T follicular helper cell (primary cell): Measurements from ENCODE around the gene ITGA8.

ENCODE experiments used
- DNase-seq: peaks from one replicate; pipeline ENCODE4 v3.0.0-alpha.2; 2020; ENCODE audit warnings: low read depth

The ITGA8 gene

DNA sequence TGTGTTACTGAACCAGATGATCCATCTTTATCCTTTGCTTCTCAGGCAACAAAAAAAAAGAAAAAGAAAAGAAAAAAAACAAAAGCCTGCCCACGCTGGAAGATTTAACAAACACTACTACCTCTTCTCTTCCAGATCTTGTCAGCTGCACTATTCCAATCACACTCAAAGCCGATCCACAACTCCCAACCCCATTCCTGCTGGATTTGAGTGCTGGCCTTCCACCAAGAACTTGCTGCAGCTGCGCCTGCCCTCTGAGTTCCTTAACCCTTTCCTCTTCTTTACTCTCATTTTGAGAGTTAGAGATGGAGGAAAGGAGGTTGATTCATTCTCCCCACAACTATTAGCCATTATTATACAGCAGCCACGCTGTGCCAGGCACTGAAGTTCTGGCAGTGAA, 16.0 kb upstream of the ITGA8 start:
- no peak for DNase-seq

DNA sequence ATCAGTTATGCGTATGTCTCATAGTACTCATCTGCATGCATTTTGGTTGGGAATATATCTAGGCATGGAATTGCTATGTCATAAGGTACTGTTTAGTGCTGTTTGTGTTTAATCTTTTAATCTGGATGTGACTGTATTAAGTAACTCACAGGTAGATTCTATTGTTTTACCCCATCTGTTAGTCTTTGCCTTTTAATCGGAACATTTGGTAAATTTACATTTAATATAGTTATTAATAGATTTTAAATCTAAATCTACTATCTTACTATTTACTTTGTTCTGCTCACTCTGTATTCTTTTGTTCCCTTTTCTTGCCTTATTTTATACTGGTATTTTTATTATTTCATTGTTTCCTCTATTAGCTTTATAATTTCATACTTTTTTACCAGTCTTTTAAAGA, 10.6 kb upstream of the ITGA8 start:
- no peak for DNase-seq

DNA sequence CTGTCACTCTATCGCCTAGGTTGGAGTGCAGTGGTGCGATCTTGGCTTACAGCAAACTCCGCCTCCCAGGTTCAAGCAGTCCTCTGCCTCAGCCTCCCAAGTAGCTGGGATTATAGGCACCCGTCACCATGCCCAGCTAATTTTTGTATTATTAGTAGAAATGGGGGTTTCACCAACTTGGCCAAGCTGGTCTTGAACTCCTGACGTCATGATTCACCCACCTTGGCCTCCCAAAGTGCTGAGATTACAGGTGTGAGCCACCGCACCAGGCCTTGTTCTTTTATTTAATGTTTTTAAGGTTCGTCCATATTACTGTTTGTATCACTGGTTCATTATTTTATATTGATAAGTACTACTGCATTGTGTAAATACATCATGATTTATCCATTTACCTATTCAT, 10.2 kb upstream of the ITGA8 start:
- no peak for DNase-seq

DNA sequence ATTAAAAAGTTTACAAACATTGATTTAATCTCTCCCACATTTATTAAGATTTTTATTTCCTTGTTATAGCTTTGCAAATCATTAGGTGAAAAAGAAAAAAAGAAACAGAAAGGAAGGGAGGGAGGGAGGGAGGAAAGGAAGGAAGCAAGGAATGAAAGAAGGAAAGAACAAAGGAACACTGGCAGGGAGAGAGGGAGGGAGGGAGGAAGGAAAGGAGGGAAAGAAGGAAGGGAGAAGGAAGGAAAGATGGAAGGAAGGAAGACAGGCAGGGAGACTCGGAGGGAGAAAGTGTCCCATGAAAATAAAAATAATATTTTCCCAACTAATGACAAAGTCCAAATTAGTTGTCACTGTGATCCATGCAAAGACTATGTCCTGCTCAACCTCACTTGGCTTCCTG, 6.3 kb upstream of the ITGA8 start:
- no peak for DNase-seq

DNA sequence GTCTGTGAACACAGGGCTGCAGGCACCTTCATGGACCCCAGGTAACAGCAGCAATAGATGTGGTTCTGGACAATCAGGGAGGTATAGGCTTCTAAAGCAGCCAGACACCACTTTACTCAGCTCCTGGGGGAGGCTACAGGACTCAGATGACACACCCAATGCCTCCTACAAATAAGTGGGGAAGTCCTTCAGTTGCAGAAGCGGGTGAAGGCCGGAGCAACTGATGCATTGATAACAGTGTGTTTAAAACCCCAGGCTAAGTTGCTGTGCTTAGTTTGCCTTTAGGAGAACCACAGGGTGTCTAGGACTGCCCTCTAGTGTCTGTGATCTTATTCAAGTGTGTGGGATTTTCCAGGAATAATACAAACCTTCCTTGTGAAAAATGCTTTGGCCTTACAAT, 5.9 kb upstream of the ITGA8 start:
- DNase-seq, result no peak

DNA sequence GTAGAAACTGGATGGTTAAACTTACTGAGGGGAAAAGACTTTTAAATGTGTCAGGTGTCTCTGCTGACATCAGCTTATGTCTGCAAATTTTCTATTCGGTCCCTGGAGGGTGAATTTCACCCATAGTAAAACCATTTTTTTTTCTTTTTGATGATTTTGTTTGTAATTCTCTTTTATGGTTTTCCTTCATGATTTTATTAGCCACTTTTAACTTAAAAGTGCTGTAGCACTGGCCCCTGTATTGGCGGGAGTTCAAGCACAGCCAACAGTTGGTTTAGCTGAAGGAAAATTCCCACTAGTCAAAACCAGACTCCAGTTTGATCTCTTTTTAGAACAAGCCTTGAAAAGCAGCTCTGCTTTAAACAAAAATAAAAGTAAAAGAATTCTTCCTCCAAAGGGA, 5.0 kb upstream of the ITGA8 start:
- DNase-seq, result no peak

DNA sequence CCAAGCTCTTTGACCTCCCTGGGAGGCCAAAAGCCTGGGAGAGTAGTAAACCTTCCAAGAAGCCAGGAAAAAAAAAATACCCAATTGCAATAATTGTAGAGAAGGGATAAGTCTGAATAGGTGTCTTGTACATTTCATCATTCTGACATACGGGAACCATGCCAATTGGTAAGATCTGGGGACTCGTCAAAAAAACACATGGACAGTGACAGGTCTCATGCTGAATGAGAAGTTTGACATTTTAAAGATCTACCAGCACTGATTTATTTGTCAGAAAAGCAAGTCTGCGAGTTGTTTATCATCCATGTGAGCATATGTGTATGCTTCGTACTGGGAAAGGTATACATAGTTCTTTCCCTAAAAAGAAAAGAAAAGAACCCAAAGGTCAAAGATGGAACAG, 4.1 kb upstream of the ITGA8 start:
- no peak for DNase-seq

DNA sequence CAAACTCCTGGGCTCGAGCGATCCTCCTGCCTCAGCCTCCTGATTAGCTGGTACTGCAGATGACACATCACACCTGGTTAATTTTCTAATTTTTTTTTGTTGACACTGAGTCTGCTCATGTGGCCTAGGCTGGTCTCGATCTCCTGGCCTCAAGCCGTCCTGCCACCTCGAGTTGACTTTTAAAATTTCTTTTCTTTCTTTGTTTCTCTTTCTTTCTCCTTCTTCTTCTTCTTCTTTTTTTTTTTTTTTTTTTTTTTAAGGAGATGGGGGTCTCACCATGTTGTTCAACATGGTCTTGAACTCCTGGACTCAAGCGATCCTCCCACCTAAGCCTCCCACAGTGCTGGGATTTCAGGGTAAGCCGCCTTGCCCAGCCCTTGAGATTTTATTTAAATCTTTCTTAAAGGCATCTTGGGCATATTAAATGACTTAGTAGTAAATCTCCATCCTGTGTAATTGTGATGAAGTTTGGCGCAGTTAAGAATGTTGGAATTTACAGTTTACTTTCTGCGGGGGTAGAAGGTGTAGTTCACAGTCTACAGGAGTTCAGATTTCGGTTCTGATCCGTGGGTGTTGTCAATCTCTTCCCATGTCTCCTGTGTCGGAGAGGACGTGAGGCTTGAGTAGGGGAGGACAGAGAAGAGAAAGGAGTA, 1.0 kb upstream of the ITGA8 start:
- no peak for DNase-seq

DNA sequence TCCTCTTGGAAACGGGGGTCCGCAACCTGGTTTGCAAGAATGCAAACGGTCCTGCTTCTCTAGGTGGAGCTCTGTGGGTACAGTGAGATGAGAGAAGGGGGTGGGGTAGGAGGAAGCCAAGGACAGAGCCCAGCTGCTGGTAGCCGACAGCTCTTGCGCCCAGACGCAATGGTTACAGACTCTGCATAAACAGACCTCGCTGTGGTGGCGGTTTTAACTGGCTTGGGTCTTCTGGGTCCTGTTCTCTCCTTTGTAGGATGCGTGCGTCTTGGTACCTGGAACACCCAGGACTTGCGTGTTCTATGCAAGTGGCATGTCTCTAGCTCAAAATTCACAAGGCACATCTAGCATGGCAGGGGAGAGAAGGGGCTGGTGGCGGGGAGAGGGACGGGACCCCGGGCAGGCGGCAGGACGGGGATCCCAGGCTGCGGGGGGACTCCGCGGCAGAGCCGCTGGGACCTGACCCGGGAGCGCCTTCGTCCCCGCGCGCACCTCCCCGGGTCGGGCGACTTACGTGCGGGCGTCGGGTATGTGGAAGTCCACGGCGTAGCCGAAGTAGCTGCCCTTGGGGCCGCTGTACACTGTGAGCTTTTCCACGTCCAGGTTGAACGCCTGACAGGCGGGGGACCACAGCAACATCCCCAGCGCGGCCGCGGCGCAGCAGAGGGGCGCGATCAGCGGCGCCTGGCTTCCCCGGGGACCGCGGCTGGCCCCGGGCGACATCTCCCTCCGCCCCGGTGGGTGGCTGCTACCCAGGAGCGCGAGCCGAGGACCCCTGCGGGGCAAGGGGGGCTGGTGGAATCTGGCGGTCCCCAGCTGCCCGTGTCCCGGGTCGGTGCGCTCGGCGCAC, 448 bp downstream of the ITGA8 start:
- no peak for DNase-seq

DNA sequence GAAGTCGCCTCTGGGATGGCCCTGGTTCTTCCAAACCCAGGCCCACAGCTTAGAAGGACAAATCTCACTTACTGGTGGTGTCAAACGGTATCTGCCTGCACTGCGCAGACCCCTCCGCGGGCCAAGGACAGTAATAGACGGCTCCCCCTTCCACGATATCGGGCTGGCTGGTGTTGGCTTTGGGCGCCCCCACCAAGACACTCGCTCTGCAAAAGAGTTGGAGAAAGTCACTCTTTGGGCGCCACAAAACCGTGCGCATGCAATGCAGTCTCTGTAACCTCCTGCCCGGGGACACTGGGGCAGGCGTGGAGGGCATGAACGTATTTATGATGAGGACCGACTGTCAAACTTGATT, 1.1 kb downstream of the ITGA8 start:
- no peak for DNase-seq

DNA sequence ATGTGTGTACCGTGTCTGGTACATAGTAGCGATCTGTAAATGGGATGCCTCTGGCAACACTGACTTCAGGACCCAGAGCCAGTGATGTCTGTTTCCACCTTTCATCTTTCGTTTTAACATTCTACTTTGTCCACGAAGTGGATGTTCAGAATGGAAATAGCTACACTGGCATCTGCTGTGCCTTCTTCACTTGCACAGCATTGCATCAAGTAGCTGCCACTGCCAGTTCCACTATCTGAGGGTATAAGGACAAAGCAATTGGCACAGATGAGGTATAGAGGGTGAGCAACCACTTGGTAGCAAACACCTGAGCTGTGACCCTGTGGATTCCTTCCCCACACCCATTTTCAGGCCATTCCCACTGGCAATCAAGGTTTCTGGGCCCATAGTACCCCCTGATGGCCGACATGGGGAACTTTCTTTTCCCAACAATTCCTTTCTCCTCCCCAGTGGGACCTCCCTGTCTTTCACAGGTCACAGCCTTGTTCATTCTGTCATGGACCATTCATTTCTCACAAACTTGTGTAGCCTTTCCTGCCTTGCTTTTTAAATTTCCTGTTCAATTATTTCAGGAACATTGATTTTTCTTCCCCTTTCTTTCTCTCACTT, 4.0 kb downstream of the ITGA8 start:
- DNase-seq, result no peak

DNA sequence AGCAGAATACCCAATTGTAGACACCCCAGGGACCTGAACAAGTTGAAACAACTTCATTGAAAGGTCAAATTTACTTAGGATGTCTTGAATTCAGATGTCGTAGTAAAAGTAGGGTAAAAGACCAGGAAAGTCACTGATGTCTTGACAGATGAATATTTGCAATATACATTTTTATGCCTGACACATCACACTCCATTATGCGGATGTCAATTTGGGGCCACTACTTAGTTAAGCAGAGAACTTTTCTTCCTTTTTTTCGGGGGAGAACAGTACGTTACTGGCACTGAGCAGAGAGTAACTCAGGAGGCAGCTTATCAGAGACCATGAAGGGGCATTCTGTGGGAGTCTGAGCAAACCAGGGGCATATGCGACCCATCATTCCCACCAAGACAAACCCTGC, 4.9 kb downstream of the ITGA8 start:
- DNase-seq, result no peak

DNA sequence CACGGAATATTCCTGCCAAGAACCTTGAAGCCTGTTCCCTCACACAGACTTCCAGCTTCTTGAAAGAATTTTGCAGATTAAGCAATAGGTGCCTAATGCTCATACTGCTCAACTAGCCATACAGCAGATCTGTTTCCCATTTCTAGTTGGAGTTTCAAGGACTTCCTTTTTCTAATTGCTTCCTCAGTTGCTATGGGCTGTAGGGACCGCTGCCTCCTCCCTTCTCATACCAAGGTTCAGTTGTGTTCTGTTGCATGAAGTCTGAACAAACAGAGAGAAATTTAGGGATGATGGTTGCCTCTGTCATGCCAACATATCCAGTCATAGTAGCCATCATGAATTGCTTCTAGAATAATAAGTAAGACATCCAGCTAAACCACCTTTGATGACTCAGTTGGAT, 6.8 kb downstream of the ITGA8 start:
- DNase-seq, result no peak

DNA sequence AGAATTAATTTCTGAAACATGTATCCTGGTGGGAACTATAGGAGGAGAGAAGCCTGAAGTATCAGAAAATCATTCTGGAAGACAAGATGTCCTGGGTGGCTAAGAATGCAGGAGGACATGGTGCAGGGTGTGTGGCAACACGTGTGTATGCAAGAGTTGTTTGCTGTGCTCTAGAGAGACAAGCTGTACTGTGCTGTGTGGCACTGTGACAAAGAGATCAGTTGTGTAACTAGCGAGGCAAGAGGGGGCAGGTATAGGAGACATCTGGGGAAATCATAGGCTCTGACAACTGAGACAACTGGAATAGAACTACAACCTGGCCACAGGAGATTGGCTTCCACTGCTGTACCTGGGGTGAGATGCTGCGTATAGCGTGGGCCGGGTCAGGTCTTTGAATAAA, 9.3 kb downstream of the ITGA8 start:
- no peak for DNase-seq

DNA sequence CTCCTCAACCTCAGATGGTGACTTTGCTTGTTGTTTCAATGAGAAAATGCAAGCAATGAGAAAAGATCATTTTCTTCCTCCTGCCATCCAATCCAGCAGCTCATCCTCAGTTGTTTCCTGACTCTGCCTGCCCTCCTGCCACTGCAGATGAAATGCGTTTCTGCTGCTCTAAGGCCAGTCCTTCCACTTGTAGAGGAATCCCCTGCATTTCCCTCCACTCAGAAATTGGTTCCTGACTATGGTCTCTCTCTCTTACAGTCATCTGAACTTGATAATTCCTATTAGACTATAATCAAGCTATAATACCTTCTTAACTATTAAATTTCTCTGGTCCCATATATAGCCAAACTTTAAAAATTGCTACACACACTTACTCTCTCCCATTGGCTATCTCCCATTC, 14.4 kb downstream of the ITGA8 start:
- DNase-seq, result no peak

DNA sequence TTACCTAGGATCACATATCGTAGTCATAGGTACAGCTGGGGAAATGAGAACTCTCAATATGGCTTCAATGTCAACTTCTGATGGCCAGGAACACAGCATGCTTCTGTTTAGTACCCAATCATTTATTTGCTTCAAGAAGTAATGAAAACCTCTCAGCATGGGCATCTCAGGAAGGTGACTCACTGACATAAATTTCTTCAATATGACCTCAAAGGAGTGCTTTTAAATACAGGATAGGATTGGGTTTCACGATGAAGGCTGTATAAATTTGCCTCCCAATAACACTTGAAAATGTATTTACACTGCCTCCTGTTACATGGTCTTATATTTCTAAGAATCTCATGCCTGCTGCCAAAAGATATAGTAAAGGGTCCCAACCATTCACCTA, 15.1 kb downstream of the ITGA8 start:
- no peak for DNase-seq

DNA sequence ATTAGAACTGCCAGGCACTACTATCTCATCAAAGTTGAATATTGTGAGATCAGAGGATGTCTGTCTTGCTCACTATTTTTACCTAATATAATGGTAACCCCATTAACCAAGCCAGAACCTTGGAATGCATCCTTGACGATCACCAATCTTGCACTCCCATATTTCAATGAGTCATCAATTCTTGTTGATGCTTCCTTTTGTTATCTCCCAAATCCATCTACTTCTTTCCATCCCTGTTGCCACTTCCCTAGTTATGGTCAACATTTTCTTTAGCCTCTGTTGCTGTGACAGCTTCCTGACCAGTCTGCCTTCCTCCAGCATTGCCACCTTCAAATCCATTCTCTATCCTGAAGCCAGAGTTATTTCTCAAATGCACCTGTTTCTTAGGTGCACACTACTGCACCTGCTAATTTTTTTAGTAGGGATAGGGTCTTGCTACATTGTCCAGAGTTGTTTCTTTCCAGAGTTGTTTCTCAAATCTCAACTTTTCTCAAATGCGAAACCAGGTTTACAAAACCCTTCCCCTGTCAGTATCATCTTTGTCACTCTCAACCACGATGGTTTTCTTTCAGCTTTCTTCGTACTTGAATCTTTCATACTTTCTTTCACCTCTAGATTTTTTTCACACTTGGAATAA, 15.7 kb downstream of the ITGA8 start:
- DNase-seq, result no peak

DNA sequence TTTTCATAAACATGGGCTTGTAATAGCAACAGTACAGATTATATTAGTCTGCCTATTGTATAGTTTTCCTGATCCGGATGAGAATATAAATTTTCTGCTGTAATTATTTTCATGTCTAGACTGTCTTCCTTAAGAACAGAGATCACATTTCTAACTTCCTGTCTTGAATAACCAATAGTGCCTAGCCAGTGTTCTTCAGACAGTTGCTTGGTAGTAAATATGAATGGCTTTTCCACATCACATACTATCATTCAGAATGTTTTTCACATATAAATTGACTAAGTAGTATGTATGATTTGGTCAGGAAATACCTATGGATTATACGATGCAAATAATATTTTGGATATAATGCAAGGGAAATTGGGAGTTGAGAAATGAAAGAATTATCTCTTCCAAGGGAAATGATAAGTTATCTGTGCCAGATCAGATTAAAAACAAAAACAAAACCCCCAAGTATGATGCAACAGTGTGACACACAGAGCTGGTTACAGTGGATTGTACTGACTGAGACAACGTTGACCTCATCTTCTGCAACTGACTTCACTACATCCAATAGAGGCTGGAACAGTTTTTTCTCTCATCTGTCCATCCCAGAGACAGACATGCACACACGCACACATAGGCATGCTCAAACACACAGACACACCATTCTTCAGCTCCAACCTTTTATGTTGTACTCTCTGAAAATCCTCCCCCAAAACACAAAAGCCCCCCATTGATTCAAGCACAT, 16.4 kb downstream of the ITGA8 start:
- no peak for DNase-seq

DNA sequence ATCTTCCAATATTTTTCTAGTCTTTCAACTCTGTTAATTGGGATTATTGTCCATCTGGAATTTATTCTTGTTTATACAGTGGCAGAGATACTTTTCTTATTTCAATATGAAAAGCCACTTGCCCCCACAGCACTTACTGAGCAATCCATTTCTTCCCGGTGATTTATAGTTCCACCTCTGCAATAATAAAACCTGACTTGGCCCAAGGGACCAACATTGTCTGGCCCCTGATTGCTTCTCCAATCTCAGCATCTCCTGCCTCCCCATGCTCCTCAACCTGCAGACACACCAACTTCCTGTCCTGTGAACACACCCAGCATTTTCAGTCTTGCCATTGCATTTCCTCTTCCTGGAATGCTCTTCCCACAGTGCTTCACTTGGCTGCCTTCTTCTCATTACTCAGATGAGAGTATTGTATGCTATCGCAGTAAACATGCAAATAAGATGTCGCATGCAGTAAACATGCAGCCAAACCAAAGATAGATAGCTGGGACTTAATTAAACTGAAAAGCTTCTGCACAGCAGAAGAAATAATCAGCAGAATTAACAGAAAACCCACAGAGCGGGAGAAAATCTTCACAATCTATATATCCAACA, 19.5 kb downstream of the ITGA8 start:
- DNase-seq, result no peak

DNA sequence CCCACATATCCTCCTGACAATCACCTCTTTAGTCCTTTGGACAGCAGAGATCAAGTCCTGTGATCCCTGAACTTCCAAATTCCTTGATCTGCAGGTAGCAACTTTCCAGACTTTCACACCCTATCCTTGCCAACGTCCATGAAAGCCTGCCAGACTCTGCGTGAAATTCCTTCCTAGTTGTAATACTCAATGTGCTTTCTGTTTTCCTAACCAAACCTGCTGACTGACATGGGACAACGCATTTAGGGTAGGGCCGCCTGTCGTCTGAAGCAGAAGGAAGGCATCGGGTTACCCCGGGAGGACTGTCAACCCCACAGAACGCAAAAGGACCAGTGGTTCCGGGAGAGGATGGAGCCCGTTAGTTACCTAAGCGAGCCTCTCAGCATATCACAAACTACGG, 23.9 kb downstream of the ITGA8 start:
- no peak for DNase-seq

DNA sequence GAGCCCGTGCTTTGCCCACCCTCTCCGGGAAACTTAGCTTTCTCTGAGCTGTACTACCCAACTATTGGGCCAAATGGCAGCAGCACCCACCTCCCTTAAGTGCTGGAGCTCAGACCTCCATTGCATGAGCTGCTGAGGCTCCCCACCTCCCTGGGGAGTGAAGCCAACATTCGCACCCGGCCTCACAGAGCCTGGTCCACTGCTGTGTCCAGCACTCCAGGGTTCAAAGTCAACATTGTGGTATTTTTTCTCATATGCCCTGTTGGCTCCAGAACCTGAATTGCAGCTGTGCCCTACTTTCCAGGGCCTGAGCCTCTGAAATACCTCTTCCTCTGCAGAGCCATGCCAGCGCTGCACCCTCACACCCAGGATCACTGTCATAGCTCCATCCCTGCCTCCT, 29.7 kb downstream of the ITGA8 start:
- DNase-seq, result no peak

DNA sequence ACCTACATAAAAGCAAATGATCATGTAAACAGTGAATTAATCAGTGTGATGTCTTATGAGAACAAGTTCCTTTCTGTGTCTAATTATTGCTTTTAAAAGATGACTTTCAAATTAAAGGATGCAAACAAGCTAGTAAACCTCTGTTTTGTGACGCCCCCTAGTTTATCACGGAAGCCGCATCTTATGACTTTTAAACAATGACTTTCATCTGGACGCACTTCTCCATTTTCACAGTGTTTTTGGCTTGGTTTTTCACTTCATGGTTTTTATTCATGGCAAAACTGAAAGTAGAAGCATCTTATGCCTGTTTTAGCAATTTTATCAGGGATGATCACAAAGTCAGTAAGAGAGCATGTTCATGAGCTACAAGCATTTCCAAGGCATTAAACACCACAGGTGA, 35.0 kb downstream of the ITGA8 start:
- no peak for DNase-seq
